Retinal pigment epithelial cell (primary cell): ENCODE measurements around the gene SRMS.
A peak's percentile ranks its signal among the peaks of the same experiment; 100 is the strongest.

Source experiments
- DNase-seq: peaks from one replicate; pipeline ENCODE4 v3.0.0-alpha.2; 2010; ENCODE audit warnings: low read depth
- H3K4me3 ChIP-seq: 2 replicates; pipeline ENCODE4 v1.5.1; 2011; ENCODE audit warnings: mild to moderate bottlenecking, low read length, control low read depth, moderate library complexity
- TF ChIP-seq, protein P1 (sequence below): conservative IDR thresholded peaks from 2 replicates; pipeline ENCODE4 v1.5.1; 2011; ENCODE audit warnings: low read depth, low read length, control low read depth, inconsistent platforms

The SRMS gene

GRCh38 chr20:63503524-63503923 is 44.0 kb downstream of the SRMS start:
- TF ChIP-seq, protein P1, sequence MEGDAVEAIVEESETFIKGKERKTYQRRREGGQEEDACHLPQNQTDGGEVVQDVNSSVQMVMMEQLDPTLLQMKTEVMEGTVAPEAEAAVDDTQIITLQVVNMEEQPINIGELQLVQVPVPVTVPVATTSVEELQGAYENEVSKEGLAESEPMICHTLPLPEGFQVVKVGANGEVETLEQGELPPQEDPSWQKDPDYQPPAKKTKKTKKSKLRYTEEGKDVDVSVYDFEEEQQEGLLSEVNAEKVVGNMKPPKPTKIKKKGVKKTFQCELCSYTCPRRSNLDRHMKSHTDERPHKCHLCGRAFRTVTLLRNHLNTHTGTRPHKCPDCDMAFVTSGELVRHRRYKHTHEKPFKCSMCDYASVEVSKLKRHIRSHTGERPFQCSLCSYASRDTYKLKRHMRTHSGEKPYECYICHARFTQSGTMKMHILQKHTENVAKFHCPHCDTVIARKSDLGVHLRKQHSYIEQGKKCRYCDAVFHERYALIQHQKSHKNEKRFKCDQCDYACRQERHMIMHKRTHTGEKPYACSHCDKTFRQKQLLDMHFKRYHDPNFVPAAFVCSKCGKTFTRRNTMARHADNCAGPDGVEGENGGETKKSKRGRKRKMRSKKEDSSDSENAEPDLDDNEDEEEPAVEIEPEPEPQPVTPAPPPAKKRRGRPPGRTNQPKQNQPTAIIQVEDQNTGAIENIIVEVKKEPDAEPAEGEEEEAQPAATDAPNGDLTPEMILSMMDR, result no peak
- DNase-seq, result no peak
- no peak overlapping the region for H3K4me3 ChIP-seq

GRCh38 chr20:63502671-63503172 is 44.8 kb downstream of the SRMS start:
- no peak overlapping the region for H3K4me3 ChIP-seq
- TF ChIP-seq, protein P1, result no peak

GRCh38 chr20:63501818-63502670 is 45.5 kb downstream of the SRMS start:
- TF ChIP-seq, protein P1, result no peak
- no peak for DNase-seq

More at GRCh38 chr20:63502671-63503172, 44.8 kb downstream of the SRMS start:
- no peak for DNase-seq

DNA sequence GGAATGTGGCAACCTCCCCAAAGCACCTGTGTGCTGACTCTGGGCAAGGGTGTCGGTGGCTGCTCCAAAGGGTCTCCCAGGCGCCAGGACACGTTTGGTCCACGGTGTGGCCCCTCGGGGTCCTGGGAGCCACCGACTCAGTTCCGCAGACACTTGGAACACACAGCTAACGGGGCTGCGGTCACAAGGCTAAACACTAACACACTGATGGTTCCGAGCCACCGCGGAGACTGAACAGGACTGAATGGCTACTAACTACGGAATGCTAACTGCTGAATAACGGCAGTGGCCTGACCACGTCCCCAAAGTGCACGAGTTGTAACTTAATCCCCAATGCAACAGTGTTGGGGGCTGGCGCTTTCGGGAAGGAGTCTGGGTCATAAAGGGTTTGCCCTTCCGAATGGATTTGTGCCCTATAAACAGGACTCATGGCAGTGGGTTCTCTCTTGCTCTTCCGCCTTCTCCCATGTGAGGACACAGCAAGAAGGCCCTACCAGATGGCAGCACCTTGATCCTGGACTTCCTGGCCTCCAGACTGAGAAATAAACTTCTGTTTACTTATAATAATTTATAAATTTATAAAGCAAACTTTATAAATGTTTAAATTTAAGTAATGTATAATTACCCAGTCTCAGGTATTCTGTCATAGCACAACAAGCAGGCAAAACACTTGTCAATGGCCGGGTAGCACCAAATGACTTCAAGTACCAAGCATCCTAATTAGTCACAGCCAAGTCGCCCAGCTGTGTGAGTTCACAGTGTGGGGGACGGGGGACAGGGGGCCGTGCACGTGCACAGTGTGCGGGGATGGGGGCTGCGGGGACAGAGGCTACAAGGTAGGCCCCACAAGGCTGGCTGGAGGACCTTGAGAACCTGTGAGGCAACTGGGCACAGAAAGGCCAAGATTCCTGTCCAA is 46.4 kb downstream of the SRMS start:
- TF ChIP-seq, protein P1, result no peak
- DNase-seq, result no peak

More at GRCh38 chr20:63501818-63502670, 45.5 kb downstream of the SRMS start:
- no peak overlapping the region for H3K4me3 ChIP-seq

GRCh38 chr20:63500151-63500901 is 47.2 kb downstream of the SRMS start:
- no peak overlapping the region for H3K4me3 ChIP-seq
- TF ChIP-seq, protein P1, result no peak
- DNase-seq, result no peak

More for the DNA sequence above, 46.4 kb downstream of the SRMS start:
- no peak overlapping the region for H3K4me3 ChIP-seq

DNA sequence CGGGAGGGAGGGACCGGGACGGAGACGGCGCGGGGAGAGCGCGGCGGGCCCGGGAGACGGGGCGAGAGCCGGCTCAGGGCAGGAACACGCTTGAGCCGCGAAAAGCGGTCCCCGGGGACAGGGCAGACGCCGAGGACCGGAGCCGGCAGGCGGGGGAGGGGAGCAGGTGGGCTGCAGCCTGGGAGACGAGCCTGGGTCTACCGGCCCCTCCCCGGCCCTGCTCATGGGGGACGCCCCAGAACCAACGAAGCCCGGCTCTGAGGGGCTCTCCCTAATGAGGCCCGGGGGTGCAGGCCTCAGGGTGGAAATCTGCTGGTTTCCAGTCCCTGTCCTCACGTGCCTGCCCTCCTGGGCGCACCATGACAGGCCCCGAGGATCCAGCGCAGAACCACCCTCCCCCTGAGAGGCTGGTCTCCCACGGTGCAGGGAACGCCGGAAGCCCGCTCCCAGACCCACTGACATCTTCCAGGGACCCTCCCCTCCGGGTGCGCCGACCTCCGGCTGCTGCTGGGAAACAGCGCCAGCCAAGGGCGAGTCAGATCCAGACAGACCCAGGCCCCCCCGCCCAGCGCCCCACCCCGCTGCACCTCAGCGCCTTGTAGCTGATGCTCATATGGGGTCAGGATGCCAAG is 48.1 kb downstream of the SRMS start:
- TF ChIP-seq, protein P1, result no peak
- peak overlapping the region; percentile 8 for H3K4me3 ChIP-seq
- DNase-seq, result no peak
